GM12801 (cell line): ENCODE measurements around the gene HLA-C.

Experiments
- TF ChIP-seq, protein P1 (sequence below): IDR thresholded peaks from one replicate; pipeline ENCODE4 v1.5.1; 2011; ENCODE audit warnings: control low read depth; ENCODE audit not compliant: insufficient read length; ENCODE audit errors: extremely low read depth

HLA-C gene

GRCh38 chr6:31268369-31268765 lies 3.5 kb downstream of the HLA-C start:
- TF ChIP-seq, protein P1, sequence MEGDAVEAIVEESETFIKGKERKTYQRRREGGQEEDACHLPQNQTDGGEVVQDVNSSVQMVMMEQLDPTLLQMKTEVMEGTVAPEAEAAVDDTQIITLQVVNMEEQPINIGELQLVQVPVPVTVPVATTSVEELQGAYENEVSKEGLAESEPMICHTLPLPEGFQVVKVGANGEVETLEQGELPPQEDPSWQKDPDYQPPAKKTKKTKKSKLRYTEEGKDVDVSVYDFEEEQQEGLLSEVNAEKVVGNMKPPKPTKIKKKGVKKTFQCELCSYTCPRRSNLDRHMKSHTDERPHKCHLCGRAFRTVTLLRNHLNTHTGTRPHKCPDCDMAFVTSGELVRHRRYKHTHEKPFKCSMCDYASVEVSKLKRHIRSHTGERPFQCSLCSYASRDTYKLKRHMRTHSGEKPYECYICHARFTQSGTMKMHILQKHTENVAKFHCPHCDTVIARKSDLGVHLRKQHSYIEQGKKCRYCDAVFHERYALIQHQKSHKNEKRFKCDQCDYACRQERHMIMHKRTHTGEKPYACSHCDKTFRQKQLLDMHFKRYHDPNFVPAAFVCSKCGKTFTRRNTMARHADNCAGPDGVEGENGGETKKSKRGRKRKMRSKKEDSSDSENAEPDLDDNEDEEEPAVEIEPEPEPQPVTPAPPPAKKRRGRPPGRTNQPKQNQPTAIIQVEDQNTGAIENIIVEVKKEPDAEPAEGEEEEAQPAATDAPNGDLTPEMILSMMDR: no peak

GRCh38 chr6:31267651-31268368 lies 4.1 kb downstream of the HLA-C start:
- TF ChIP-seq, protein P1: no peak

DNA sequence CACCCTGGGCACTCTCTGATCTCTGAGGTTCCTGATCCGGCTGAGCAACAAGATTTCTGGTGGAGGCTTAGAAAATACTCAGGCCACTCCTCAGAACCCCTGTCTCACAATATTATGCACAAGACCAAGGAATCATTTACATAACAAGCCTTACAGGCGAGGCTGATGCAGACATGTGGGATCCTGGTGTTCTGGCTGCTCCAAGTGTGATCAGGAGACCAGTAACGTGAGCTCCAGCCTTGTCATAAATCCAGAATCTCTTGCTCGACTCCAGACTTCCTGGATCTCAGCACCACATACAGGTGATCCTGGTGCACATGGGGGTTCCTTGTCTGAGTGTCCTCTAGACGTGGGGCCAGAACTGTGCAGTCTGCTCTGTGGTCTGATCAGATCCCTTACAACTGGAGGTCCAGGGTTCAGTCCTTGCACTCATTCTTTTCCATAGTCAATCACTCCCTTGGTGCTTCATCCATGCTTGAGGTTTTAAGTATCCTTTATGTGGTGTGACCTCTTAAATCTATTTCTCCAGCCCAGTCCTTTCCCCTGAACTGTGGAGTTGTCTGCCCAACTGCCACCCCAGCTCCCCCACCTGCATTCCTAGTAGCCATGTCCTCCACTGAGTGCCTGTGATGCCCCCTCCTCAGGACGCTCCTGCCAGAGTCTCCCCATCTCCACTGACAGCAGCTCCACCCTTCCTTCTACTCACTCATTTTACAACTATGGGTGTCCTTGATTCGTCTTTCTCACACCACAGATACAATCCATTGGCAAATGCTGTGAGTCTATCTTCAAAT lies 5.1 kb downstream of the HLA-C start:
- TF ChIP-seq, protein P1: no peak

GRCh38 chr6:31265926-31266325 lies 6.0 kb downstream of the HLA-C start:
- TF ChIP-seq, protein P1: no peak

DNA sequence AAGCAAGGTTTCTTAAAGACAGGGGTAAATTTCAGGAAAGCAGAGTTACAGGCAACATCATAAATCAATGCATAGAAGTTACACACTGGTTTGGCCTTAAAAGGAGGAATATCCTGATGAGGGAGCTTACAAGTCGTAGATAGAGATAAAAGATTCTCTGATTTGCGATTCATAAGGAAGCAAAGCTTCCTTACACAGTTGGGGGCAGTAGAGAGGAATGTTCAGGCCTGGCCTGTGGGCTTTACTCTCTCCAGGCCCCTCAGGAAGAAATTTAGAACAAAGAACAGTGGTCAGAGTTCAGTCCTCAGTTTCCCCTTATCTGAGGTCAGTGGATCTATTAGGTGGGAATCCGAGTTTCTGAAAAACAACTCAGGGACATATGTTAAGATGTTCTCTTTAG lies 19.3 kb downstream of the HLA-C start:
- TF ChIP-seq, protein P1: no peak

- TF ChIP-seq, protein P1: no peak
Measured at GRCh38 chr6:31251261-31251660, 20.6 kb downstream of the HLA-C start.

DNA sequence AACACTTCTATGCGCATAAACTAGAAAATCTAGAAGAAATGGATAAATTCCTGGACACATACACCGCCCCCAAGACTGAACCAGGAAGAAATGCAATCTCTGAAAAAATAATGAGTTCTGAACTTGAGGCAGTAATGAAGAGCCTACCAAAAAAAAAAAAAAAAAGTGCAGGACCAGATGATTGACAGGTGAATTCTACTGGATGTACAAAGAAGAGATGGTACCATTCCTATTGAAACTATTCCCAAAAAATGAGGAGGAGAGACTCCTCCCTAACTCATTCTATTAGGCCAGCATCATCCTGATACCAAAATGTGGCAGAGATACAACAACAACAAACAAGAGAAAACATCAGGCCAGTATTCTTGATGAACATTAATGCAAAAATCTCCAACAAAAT lies 22.7 kb downstream of the HLA-C start:
- TF ChIP-seq, protein P1: no peak
